K562 (cell line): Measurements from ENCODE around the gene TAL1.

Source experiments
- CBX3 ChIP-seq, 2 experiments: IDR thresholded peaks; 1 replicate in 1 of 2; 2 replicates in 1 of 2; pipeline ENCODE4 v1.6.1; 2012; ENCODE audit warnings: inconsistent platforms in 2 of 2, low read length in 2 of 2, borderline replicate concordance in 1 of 2, control low read depth in 1 of 2
- CHD1 ChIP-seq: fragments of 200-600 bp; sonication (generic); IDR thresholded peaks from one replicate; pipeline ENCODE4 v1.6.1; 2012; ENCODE audit warnings: mild to moderate bottlenecking, moderate library complexity, low read length, inconsistent platforms
- KLF6 ChIP-seq: fragments of 250-450 bp; sonication (Bioruptor Pico); IDR thresholded peaks from 2 replicates; pipeline ENCODE4 v1.4.0; 2020; ENCODE audit warnings: mild to moderate bottlenecking, moderate library complexity, borderline replicate concordance
- NCOR1 ChIP-seq: fragments of 450-650 bp; IDR thresholded peaks from 2 replicates; pipeline ENCODE4 v1.6.1; 2016; ENCODE audit warnings: mild to moderate bottlenecking, moderate library complexity
- RFX5 ChIP-seq: IDR thresholded peaks from 2 replicates; pipeline ENCODE4 v1.6.1; 2011; ENCODE audit warnings: low read depth, mild to moderate bottlenecking, improper control_type of control experiment, low read length
- SMC3 ChIP-seq: conservative IDR thresholded peaks from 2 replicates; pipeline ENCODE4 v1.6.1; 2011; ENCODE audit warnings: low read depth, low read length, improper control_type of control experiment; ENCODE audit not compliant: insufficient read depth
- SREBF2 ChIP-seq: sonication (generic); formaldehyde crosslinking; IDR thresholded peaks from 2 replicates; pipeline ENCODE4 v1.4.0; 2020; ENCODE audit warnings: mild to moderate bottlenecking, missing genetic modification reagents
- TAF1 ChIP-seq: IDR thresholded peaks from 2 replicates; pipeline ENCODE4 v1.6.1; 2011; ENCODE audit warnings: mild to moderate bottlenecking, low read length, moderate library complexity; ENCODE audit not compliant: insufficient read depth, control insufficient read depth, severe bottlenecking; ENCODE audit errors: extremely low read depth
- ZBTB1 ChIP-seq: sonication (generic); formaldehyde crosslinking; IDR thresholded peaks from 2 replicates; pipeline ENCODE4 v1.8.1; 2023; ENCODE audit warnings: missing genetic modification reagents, low read depth, mild to moderate bottlenecking, borderline replicate concordance
- ZBTB11 ChIP-seq, 3 experiments: fragments of 200-800 bp in 1 of 3; fragments of 250-450 bp in 1 of 3; fragments of 450-650 bp in 1 of 3; sonication (Bioruptor Pico) in 1 of 3; sonication (Bioruptor generic) in 1 of 3; formaldehyde crosslinking in 1 of 3; IDR thresholded peaks; 2 replicates each; pipeline versions ENCODE4 v1.6.1 to v1.8.0; 2016 to 2022; ENCODE audit warnings: mild to moderate bottlenecking in 2 of 3, missing genetic modification characterization in 2 of 3, missing compliant biosample characterization in 1 of 3, moderate library complexity in 1 of 3
- ZBTB34 ChIP-seq: fragments of 250-450 bp; sonication (Bioruptor Pico); IDR thresholded peaks from 2 replicates; pipeline ENCODE4 v1.8.0; 2021; ENCODE audit warnings: mild to moderate bottlenecking, moderate library complexity
- TF ChIP-seq, protein P1 (sequence below), 3 experiments: IDR thresholded peaks in 2 of 3; conservative IDR thresholded peaks in 1 of 3; 2 replicates each; pipeline ENCODE4 v1.5.1; 2011 to 2012; ENCODE audit warnings: low read length in 3 of 3, mild to moderate bottlenecking in 3 of 3, control low read depth in 2 of 3, improper control_type of control experiment in 1 of 3, inconsistent platforms in 1 of 3, low read depth in 1 of 3, mixed read lengths in 1 of 3, moderate library complexity in 1 of 3; ENCODE audit not compliant: insufficient read depth in 2 of 3
- TF ChIP-seq, protein P2 (sequence below): sonication (generic); formaldehyde crosslinking; IDR thresholded peaks from 2 replicates; pipeline ENCODE4 v1.8.0; 2023; ENCODE audit warnings: mild to moderate bottlenecking, missing genetic modification reagents

GRCh38 chr1:47219590-47220220 lies 12.3 kb downstream of the TAL1 start:
- TF ChIP-seq, protein P1, sequence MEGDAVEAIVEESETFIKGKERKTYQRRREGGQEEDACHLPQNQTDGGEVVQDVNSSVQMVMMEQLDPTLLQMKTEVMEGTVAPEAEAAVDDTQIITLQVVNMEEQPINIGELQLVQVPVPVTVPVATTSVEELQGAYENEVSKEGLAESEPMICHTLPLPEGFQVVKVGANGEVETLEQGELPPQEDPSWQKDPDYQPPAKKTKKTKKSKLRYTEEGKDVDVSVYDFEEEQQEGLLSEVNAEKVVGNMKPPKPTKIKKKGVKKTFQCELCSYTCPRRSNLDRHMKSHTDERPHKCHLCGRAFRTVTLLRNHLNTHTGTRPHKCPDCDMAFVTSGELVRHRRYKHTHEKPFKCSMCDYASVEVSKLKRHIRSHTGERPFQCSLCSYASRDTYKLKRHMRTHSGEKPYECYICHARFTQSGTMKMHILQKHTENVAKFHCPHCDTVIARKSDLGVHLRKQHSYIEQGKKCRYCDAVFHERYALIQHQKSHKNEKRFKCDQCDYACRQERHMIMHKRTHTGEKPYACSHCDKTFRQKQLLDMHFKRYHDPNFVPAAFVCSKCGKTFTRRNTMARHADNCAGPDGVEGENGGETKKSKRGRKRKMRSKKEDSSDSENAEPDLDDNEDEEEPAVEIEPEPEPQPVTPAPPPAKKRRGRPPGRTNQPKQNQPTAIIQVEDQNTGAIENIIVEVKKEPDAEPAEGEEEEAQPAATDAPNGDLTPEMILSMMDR (IDR thresholded peaks at IDR 0.05 in 2 of 3, conservative IDR thresholded peaks at IDR 0.05 in 1 of 3; ENCODE audit: insufficient read depth in 2 of 3, low read depth in 1 of 3, low read length in 3 of 3), result no peak
- TF ChIP-seq CHD1 (no peak), ZBTB11 (CRISPR knock-in tag; IDR thresholded peaks at IDR 0.05) (no peak), NCOR1 (no peak), SMC3 (no peak), TAF1 (no peak), SREBF2 (CRISPR knock-in tag) (no peak), ZBTB1 (CRISPR knock-in tag) (no peak), CBX3 (IDR thresholded peaks at IDR 0.05; ENCODE audit: borderline replicate concordance in 1 of 2, low read length in 2 of 2) (no peak), ZBTB34 (no peak), KLF6 (CRISPR knock-in tag) (no peak), RFX5 (no peak)
- TF ChIP-seq, protein P2, sequence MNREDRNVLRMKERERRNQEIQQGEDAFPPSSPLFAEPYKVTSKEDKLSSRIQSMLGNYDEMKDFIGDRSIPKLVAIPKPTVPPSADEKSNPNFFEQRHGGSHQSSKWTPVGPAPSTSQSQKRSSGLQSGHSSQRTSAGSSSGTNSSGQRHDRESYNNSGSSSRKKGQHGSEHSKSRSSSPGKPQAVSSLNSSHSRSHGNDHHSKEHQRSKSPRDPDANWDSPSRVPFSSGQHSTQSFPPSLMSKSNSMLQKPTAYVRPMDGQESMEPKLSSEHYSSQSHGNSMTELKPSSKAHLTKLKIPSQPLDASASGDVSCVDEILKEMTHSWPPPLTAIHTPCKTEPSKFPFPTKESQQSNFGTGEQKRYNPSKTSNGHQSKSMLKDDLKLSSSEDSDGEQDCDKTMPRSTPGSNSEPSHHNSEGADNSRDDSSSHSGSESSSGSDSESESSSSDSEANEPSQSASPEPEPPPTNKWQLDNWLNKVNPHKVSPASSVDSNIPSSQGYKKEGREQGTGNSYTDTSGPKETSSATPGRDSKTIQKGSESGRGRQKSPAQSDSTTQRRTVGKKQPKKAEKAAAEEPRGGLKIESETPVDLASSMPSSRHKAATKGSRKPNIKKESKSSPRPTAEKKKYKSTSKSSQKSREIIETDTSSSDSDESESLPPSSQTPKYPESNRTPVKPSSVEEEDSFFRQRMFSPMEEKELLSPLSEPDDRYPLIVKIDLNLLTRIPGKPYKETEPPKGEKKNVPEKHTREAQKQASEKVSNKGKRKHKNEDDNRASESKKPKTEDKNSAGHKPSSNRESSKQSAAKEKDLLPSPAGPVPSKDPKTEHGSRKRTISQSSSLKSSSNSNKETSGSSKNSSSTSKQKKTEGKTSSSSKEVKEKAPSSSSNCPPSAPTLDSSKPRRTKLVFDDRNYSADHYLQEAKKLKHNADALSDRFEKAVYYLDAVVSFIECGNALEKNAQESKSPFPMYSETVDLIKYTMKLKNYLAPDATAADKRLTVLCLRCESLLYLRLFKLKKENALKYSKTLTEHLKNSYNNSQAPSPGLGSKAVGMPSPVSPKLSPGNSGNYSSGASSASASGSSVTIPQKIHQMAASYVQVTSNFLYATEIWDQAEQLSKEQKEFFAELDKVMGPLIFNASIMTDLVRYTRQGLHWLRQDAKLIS (CRISPR knock-in tag), result no peak
